Heart right ventricle (tissue), 16 donors: ENCODE measurements around the gene PACS2. TPM values are rescaled to one million over a fixed set of nuclear protein-coding genes. Genes with fewer than 3 reads are reported as not detected.

Source experiments
- ATAC-seq, 8 donors: fragments of 200-7000 bp; cut with Tn5 transposase; one replicate each; pipeline ENCODE4 v1.9.1; 2020; ENCODE audit warnings: mild to moderate bottlenecking in 8 of 8, moderate library complexity in 8 of 8, moderate number of reproducible peaks in 1 of 8
- DNase-seq, 2 donors: peaks; one replicate each; pipeline ENCODE4 v3.0.0-alpha.2; 2020
- H3K27ac ChIP-seq, 10 donors: fragments of 200-600 bp; sonication (generic) in 2 of 10; one replicate each; pipeline versions ENCODE4 v1.5.0 to v1.8.0; 2020 to 2022; ENCODE audit warnings: mild to moderate bottlenecking in 3 of 10
- H3K27me3 ChIP-seq, 7 donors: fragments of 200-600 bp; one replicate each; pipeline ENCODE4 v1.8.0; 2021 to 2022; ENCODE audit warnings: mild to moderate bottlenecking in 2 of 7
- H3K36me3 ChIP-seq, 9 donors: fragments of 200-600 bp; sonication (generic) in 1 of 9; one replicate each; pipeline versions ENCODE4 v1.5.0 to v1.8.0; 2020 to 2022; ENCODE audit warnings: mild to moderate bottlenecking in 2 of 9
- H3K4me1 ChIP-seq, 9 donors: fragments of 200-600 bp; sonication (generic) in 1 of 9; one replicate each; pipeline versions ENCODE4 v1.5.0 to v1.8.0; 2020 to 2022; ENCODE audit warnings: mild to moderate bottlenecking in 4 of 9
- H3K4me3 ChIP-seq, 10 donors: fragments of 200-600 bp; sonication (generic) in 2 of 10; one replicate each; pipeline versions ENCODE4 v1.5.0 to v1.8.0; 2020 to 2022; ENCODE audit warnings: mild to moderate bottlenecking in 7 of 10, moderate library complexity in 2 of 10
- H3K9me3 ChIP-seq, 11 donors: fragments of 200-600 bp in 10 of 11; sonication (generic) in 2 of 11; one replicate each; pipeline versions ENCODE4 v1.5.0 to v1.8.0; 2013 to 2022; ENCODE audit warnings: mild to moderate bottlenecking in 2 of 11, control low read depth in 1 of 11, moderate library complexity in 1 of 11
- CTCF ChIP-seq, 9 donors: fragments of 200-600 bp; sonication (generic) in 2 of 9; IDR thresholded peaks; one replicate each; pipeline versions ENCODE4 v1.5.0 to v1.8.0; 2021 to 2022; ENCODE audit warnings: antibody characterized with exemption in 9 of 9, mild to moderate bottlenecking in 5 of 9, moderate library complexity in 1 of 9
- whole genome bisulfite sequencing, 2 donors: extraction: QIAGEN DNeasy Blood & Tissue Kit; methylation state at CpG; one replicate each; pipeline ENCODE4 v1.1.7; 2013; ENCODE audit warnings: inconsistent platforms in 1 of 2; 5-methylcytosine and 5-hydroxymethylcytosine counted together
- intact Hi-C, 10 donors: fragments of 100-400 bp; cut with DNase I; formaldehyde crosslinking; loops; one replicate each; pipeline versions ENCODE4 v1.11.1 to v1.14.2; 2022
- polyA plus RNA-seq, 2 donors: library from polyadenylated mRNA; stranded (reverse); fragments of 200-250 nt; gene quantifications; one replicate each; pipeline ENCODE4 v1.2.3, GENCODE V29; 2013
- total RNA-seq, 10 donors: library from RNA; stranded (reverse); fragmentation: NEBNext Ultra II Directional in 3 of 10; extraction: Animal tissue kit (Norgen Biotek cat#: 25700) in 3 of 10; gene quantifications; one replicate each; pipeline versions ENCODE4 v1.2.1 to v1.2.4, GENCODE V29; 2021 to 2023
- donor health status: Arrhythmogenic right ventricular cardiomyopathy.
- donor health status: ischemic (EF 13 %, LVEDD 7.1; RV severe dilation, severe dysfunction).
- donor health status: healthy with polysubstance abuse.
- donor health status: DM: no; HTN: yes; CAD: no.
- donor health status: DM: no; HTN: no; CAD: no.
- donor health status: ischemic (EF 25% LVEDD 6.9; RV normal size, moderate dysfunction).
- donor health status: ischemic (EF 25% LVEDD 5.7; RV mildly dilated, moderate dysfunction).
- donor health status: healthy.
- donor health status: DM: yes; HTN: yes; CAD: no.
- donor health status: Ischemic cardiomyopathy.
- donor health status: ischemic (EF 35%, LVEDD 5.7; RV mildly dilated, moderate dysfunction).
- donor health status: nonischemic (EF 11% LVEDD 7.7; RV severe dilation, severe dysfunction).
- donor health status: DM: yes; HTN: yes; CAD: no.
- donor health status: PGD.
- donor health status: ischemic (EF 29% LVEDD 5.4; RV normal size, mild dysfunction).
- donor health status: nonischemic (EF 23%, LVEDD 6.1; RV moderate dilation, normal function).

PACS2 gene
- total and polyA plus RNA-seq, 12 donors = 41.8 to 123 (median 54.6) TPM

- Histone ChIP-seq H3K4me1 (peaks cover 11 to 30% (median 18%) of the 10 kb centered on the region in 9 donors), H3K27ac (no peak overlapping the region), H3K36me3 (peaks cover 0 to 51% (median 12%) of the 10 kb centered on the region in 9 donors), H3K9me3 (no peaks in the 10 kb centered on the region), H3K27me3 (no peaks in the 10 kb centered on the region), H3K4me3 (no peak overlapping the region)
- 82 to 83% methylated on average over 14 of the region's 14 CpGs for WGBS, 2 donors
- intact Hi-C loops = loop anchor here in 7 of 10 donors (5.0 to 10.0 kb wide), 5 partner anchors 40 to 80 kb away; partner anchors contain the start of genes TMEM121 (in 3 of the 7) and CRIP1 (in 2 of the 7)
- DNase-seq (no peak), ATAC-seq (no peak)
- TF ChIP-seq CTCF (IDR thresholded peaks at IDR 0.05) = no peak
These were observed 132.4 kb downstream of the PACS2 start for GRCh38 chr14:105446971-105447370.

Other genes starting within 250 kb of the PACS2 start
- 1 to 10 TPM in 2 of 10 donors, under 1 TPM in 8; 0.19 to 4.1 (median 0.82) TPM for gene GPR132, start 249.3 kb upstream of the PACS2 start, total RNA-seq
- gene GPR132, start 249.3 kb upstream of the PACS2 start, polyA plus RNA-seq = under 1 TPM; 0.35 to 0.88 TPM
- 10 to 100 TPM; 18.5 to 42.4 (median 26.3) TPM for gene JAG2, start 146.0 kb upstream of the PACS2 start, total RNA-seq
- 10 to 100 TPM; 23.7 to 45.5 TPM for gene JAG2, start 146.0 kb upstream of the PACS2 start, polyA plus RNA-seq
- 10 to 100 TPM; 18.9 to 33.9 (median 29.6) TPM for gene NUDT14, start 133.4 kb upstream of the PACS2 start, total RNA-seq
- 10 to 100 TPM; 15.1 to 31.1 TPM for gene NUDT14, start 133.4 kb upstream of the PACS2 start, polyA plus RNA-seq
- 10 to 100 TPM; 28.1 to 49.7 (median 32.2) TPM for gene BTBD6, start 66.2 kb upstream of the PACS2 start, total RNA-seq
- 10 to 100 TPM; 40.9 to 58.2 TPM for gene BTBD6, start 66.2 kb upstream of the PACS2 start, polyA plus RNA-seq
- gene BRF1, start 13.7 kb upstream of the PACS2 start, total RNA-seq = 10 to 100 TPM; 12.7 to 18.9 (median 16.2) TPM
- gene BRF1, start 13.7 kb upstream of the PACS2 start, polyA plus RNA-seq = 10 to 100 TPM; 12.9 to 30.8 TPM
- 1 to 10 TPM in 4 of 10 donors, under 1 TPM in 4, not detected in 2; 0.42 to 2.0 (median 1.00) TPM for gene TEX22, start 83.8 kb downstream of the PACS2 start, total RNA-seq
- under 1 TPM; 0.07 to 0.22 TPM for gene TEX22, start 83.8 kb downstream of the PACS2 start, polyA plus RNA-seq
- 100 to 1,000 TPM; 104 to 209 (median 133) TPM for gene MTA1, start 105.1 kb downstream of the PACS2 start, total RNA-seq
- gene MTA1, start 105.1 kb downstream of the PACS2 start, polyA plus RNA-seq = 100 to 1,000 TPM in 1 of 2 donors, 10 to 100 TPM in 1; 94.4 to 250 TPM
- gene CRIP2, start 160.1 kb downstream of the PACS2 start, total RNA-seq = 1,000 to 10,000 TPM in 3 of 10 donors, 100 to 1,000 TPM in 7; 731 to 1,223 (median 884) TPM
- gene CRIP2, start 160.1 kb downstream of the PACS2 start, polyA plus RNA-seq = 1,000 to 10,000 TPM; 1,120 to 1,194 TPM
- 100 to 1,000 TPM in 1 of 10 donors, 10 to 100 TPM in 9; 34.0 to 131 (median 51.0) TPM for gene CRIP1, start 172.1 kb downstream of the PACS2 start, total RNA-seq
- gene CRIP1, start 172.1 kb downstream of the PACS2 start, polyA plus RNA-seq = 100 to 1,000 TPM; 149 to 170 TPM
- 1 to 10 TPM; 2.3 to 5.2 (median 4.2) TPM for gene TEDC1, start 176.5 kb downstream of the PACS2 start, total RNA-seq
- gene TEDC1, start 176.5 kb downstream of the PACS2 start, polyA plus RNA-seq = 10 to 100 TPM in 1 of 2 donors, 1 to 10 TPM in 1; 8.4 to 10.0 TPM
- gene TMEM121, start 211.8 kb downstream of the PACS2 start, total RNA-seq = 1 to 10 TPM in 8 of 10 donors, under 1 TPM in 2; 0.93 to 2.3 (median 1.7) TPM
- gene TMEM121, start 211.8 kb downstream of the PACS2 start, polyA plus RNA-seq = 1 to 10 TPM; 1.3 to 2.6 TPM